Inflammatory macrophage (primary cell): Measurements from ENCODE around the gene C11orf71.

Source experiments
- DNase-seq, 2 donors: peaks; one replicate each; pipeline ENCODE4 v3.0.0-alpha.2; 2020 to 2022

Gene C11orf71

DNA sequence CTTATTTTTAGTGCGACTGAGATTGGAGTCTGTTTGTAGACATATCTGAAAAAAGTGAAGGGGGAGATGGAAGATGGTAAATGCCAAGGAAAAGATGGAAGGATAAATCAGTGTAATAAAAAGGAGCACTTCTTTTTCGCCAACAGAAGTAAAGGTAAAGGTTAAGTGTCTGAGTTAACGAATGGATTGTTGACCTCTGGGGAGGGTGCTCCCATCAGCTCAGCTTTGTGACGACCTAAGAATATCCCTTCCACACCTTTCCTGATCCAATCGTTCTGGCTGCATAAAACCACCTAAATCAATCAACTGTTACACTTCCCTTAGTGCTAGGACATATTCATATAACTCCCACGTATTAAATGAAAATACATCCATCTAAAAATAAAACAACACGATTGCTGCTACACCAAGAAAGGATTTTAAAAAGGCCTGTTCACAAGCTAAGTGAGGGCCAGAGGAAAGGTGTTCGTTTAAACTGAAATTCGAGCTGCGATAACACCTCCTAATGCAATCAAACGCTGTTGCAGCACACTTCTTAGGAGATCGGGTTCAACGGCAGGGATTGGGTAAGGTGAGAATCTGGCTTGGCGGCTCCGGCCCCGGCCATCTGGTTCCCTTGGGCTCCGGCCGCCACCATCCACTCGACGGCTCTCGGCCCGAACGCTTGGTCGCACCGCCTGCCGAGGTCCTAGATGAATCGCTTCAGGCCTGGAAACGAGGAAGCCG lies 658 bp downstream of the C11orf71 start:
- no peak for DNase-seq

GRCh38 chr11:114398303-114398920 lies 1.9 kb downstream of the C11orf71 start:
- DNase-seq: no peak

DNA sequence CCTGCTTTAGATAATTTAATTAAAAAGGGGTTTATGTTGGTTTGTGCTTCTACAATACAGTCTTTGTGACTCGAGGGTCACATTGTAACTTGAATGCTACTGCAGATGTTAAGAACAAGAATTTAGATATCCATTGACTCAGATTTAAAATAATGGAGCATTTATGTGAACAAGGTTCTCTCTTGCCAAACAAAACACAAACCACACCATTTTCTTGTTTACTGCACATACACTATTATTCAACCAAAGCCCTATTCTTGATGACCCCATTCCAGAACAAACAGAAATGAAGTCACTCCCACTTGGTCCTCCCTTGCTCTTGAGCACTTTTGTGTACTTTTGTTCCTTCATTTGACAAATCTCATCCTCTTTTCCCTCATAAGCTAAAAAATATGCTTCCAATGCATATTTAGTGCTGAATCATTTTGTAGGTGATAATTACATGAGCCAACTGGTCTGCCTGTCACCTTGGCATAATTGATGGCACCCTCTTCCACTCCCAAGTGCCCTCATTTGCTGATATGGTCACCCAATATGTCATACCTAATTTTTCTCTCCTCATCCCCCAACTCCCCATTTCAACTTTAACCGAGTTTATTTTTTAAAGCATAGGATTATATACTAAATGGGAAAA lies 2.8 kb downstream of the C11orf71 start:
- no peak for DNase-seq

- peak; percentile 12 to 51 for DNase-seq
Observed at GRCh38 chr11:114396916-114397315, 3.4 kb downstream of the C11orf71 start.

DNA sequence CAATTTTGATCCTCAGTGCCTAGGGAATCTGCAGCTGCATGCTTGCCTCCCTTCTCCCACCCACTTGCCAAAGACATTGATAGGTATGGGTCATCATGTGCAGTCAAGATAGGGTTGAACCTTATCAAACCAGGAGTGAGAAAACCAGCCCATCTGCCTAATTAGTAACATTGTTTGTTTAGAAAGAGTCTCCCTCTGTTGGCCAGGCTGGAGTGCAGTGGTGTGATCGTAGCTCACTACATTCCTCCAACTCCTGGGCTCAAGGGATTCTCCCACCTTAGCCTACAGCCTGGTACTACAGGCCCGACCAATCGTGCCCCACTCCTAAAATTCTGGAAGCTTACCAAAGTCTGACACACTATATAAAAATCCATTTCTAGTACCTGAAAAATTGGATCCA lies 4.6 kb downstream of the C11orf71 start:
- no peak for DNase-seq

DNA sequence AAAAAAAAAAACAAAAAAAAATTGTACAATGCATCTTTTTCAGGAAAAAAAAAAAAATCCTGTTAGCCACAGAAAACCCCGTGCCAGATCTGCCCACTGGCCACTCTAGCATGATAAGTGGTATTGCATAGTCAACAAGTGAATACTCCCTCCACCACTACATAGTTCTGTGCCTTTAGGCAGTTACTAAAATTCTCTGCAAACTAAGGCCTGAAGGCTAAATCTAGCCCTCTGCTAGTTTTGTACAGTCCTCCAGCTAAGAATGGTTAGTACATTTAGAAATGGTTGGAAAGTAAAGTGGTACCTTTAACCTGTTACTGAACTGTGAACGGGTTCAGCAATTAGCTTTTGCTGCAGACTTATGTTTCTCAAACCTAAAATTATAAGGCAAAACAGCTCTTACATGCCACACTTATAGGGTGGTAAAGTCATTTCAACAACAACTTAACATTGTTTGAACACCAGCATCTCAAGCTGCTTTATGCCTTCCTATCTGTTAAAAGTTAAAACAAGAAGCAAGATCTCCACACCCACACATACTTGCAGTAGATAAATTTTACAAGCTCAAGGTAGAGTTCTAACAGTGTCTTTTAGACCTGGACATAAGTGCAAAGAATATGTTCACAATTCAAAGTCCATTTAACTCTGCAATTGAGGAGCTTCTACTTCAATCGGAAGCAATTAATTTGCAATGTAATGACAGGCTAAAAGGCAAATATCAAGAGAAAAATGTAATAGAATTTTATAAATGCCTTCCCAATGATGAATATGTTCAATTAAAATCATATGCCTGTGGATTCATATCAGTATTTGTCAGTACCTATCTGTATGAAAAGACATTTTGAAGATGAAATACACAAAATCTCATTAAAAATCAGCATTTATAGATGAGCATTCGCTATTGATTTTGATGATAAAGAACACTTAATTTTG lies 7.3 kb downstream of the C11orf71 start:
- no peak for DNase-seq

GRCh38 chr11:114386545-114386944 lies 13.8 kb downstream of the C11orf71 start:
- DNase-seq: no peak

- DNase-seq: no peak
Observed at GRCh38 chr11:114386131-114386530, 14.2 kb downstream of the C11orf71 start.

- DNase-seq: no peak
Observed at GRCh38 chr11:114384487-114384886, 15.8 kb downstream of the C11orf71 start.

DNA sequence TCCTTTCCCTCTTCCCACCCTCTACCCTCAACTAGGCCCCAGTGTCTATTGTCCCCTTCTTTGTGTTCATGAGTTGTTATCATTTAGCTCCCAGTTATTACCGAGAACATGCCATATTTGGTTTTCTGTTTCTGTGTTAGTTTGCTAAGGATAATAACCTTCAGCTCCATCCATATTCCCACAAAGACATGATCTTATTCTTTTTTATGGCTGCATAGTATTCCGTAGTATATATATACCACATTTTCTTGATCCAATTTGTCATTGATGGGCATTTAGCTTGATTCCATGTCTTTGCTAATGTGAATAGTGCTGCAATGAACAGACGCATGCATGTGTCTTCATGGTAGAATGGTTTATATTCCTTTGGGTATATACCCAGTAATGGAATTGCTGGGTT lies 17.8 kb downstream of the C11orf71 start:
- DNase-seq: no peak

- no peak for DNase-seq
Observed at GRCh38 chr11:114379394-114380069, 20.8 kb downstream of the C11orf71 start.

DNA sequence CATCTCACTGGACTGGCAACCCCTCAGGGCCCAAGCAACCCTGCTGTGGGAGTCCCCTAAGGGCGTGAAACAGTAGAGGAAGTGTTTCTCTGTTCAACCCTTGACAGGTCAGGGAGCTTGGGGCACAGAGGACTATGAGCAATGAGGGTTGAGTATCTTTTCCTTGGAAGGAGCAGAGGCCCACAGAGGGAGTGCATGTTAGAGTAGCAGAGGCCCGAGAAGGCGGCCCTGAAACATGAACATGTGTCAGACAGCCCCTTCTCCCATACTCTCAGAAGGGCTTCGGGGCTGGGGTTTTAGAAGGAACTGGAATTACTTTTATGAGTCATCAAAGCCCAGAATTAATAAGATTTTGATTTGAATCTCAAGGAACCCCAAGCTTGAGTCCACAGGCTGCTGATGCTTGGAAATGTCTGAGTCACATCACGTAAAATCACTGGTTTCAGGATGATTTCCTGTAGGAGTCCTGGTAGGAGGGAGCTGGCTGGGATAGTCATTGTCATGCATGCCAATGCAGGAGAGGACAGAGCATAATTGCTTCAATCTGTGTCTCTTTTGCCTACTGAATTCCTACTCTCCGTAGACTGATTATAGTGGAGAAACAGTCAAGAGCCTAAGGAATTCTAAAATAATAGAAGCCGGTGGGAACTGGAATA lies 22.6 kb downstream of the C11orf71 start:
- DNase-seq: no peak

DNA sequence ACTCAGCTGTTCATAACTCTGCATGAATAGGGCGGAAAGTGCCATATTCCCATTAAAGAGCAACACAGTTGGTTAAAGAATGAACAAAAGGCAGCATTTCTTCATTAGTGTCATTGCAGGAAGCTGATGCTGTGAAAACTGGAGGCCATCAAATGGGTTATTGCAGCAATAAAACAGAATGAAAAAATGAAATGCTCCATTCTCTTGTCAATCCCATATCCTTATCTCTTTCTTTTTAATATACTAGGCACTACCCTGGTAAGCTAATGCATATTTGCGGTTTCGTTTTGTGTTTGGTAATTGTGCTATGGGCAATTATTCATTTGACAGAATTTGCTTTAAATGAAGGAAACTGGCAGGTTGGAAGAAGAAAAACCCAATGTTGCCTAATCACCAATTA lies 25.3 kb downstream of the C11orf71 start:
- DNase-seq: no peak

DNA sequence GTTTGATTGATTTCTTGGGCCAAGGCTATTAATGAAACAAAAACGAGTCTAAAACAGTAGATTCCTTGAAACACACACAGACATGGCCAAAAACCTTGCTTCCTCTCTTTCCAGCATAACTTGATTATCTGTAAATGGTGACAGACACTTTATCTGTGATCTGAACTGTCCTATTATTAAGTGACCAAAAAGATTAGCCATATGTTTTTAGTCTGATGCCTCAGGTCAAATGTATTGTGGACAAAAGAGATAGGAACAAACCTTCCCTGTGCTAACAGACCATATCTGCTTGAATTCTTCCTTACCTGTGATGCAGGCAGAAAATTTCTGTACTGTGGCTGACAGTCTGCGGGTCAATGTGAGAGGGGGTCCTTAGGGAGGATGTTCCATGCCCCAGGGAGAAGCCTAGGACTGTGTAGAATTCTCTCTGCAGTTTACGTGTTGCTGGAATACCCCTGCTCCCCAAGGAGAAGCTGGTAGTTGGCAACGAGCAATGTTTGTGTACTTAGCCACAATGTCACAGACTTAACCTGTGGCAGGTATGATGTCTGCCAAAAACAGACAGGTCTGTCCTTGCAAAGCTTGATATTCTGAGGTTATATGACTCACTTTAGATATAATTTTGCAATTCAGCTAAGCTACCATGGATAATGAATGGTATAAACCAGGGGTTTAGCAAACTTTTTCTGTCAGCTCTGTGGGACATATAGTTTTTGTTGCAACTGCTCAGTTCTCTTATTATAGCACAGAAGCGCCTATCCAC lies 31.2 kb downstream of the C11orf71 start:
- DNase-seq: no peak

GRCh38 chr11:114367244-114367957 lies 32.9 kb downstream of the C11orf71 start:
- DNase-seq: no peak

GRCh38 chr11:114366331-114367243 lies 33.7 kb downstream of the C11orf71 start:
- no peak for DNase-seq

- no peak for DNase-seq
Observed at GRCh38 chr11:114362958-114363357, 37.4 kb downstream of the C11orf71 start.

GRCh38 chr11:114362326-114362725 lies 38.0 kb downstream of the C11orf71 start:
- no peak for DNase-seq

- no peak for DNase-seq
Observed at GRCh38 chr11:114359342-114359741, 41.0 kb downstream of the C11orf71 start.
